HG02870 (cell line): ENCODE results near the gene SLC9B1.
A peak's percentile ranks its signal among the peaks of the same experiment; 100 is the strongest.

Experiments used
- ATAC-seq: cut with Tn5 transposase; IDR thresholded peaks from one replicate; pipeline ENCODE4 v1.9.1; 2021; ENCODE audit warnings: mild to moderate bottlenecking, moderate library complexity; ENCODE audit not compliant: unreplicated experiment

The SLC9B1 gene

GRCh38 chr4:103019308-103020124 lies at the start of gene SLC9B1:
Gene SLC9B1 (minus strand): TSS chr4:103019705. CDS start chr4:102991711, 27,994 bp downstream.
- peak; percentile 96 for ATAC-seq

- no peak for ATAC-seq
These were observed 48.5 kb upstream of the SLC9B1 start for GRCh38 chr4:103067841-103068547.

GRCh38 chr4:103060453-103061148 lies 41.1 kb upstream of the SLC9B1 start:
- ATAC-seq: no peak

GRCh38 chr4:103054030-103054429 lies 34.5 kb upstream of the SLC9B1 start:
- ATAC-seq: no peak

- no peak for ATAC-seq
These were observed 33.3 kb upstream of the SLC9B1 start for GRCh38 chr4:103052779-103053178.

- ATAC-seq: no peak
These were observed 32.6 kb upstream of the SLC9B1 start for GRCh38 chr4:103052145-103052544.

- no peak for ATAC-seq
These were observed 31.4 kb upstream of the SLC9B1 start for GRCh38 chr4:103050736-103051436.

- ATAC-seq: peak; percentile 91
These were observed 27.1 kb upstream of the SLC9B1 start for GRCh38 chr4:103046416-103047290.

GRCh38 chr4:103044183-103044582 lies 24.7 kb upstream of the SLC9B1 start:
- ATAC-seq: no peak

GRCh38 chr4:103036169-103036568 lies 16.7 kb upstream of the SLC9B1 start:
- no peak for ATAC-seq

GRCh38 chr4:103032574-103032973 lies 13.1 kb upstream of the SLC9B1 start:
- peak; percentile 76 for ATAC-seq

GRCh38 chr4:103030791-103031190 lies 11.3 kb upstream of the SLC9B1 start:
- ATAC-seq: no peak

- no peak for ATAC-seq
These were observed 9.8 kb upstream of the SLC9B1 start for GRCh38 chr4:103029300-103029699.

GRCh38 chr4:103026868-103027267 lies 7.4 kb upstream of the SLC9B1 start:
- ATAC-seq: no peak

GRCh38 chr4:103024996-103025395 lies 5.5 kb upstream of the SLC9B1 start:
- ATAC-seq: no peak

- ATAC-seq: no peak
These were observed 1.6 kb upstream of the SLC9B1 start for GRCh38 chr4:103021120-103021519.

GRCh38 chr4:103018391-103019307 lies 856 bp downstream of the SLC9B1 start:
- no peak for ATAC-seq

GRCh38 chr4:103012551-103012950 lies 7.0 kb downstream of the SLC9B1 start:
- ATAC-seq: no peak

GRCh38 chr4:103012060-103012459 lies 7.4 kb downstream of the SLC9B1 start:
- no peak for ATAC-seq
